Measurements from ENCODE around the gene RASGRF1. TPM values are rescaled to one million over a fixed set of nuclear protein-coding genes. Genes with fewer than 3 reads are reported as not detected.

Gene RASGRF1
- total RNA-seq, 1 experiment from 2014 or later = 0.70 TPM

- Mint-ChIP-seq H3K4me3 (ENCODE audit: unreplicated experiment) (no peak overlapping the region), H3K4me1 (ENCODE audit: insufficient read depth, unreplicated experiment) (no peaks in the 10 kb centered on the region), H3K27ac (ENCODE audit: low read depth, unreplicated experiment) (no peak overlapping the region), H3K36me3 (ENCODE audit: insufficient read depth, unreplicated experiment) (no peaks in the 10 kb centered on the region), H3K27me3 (ENCODE audit: insufficient read depth, unreplicated experiment) (no peaks in the 10 kb centered on the region), H3K9me3 (ENCODE audit: unreplicated experiment) (no peaks in the 10 kb centered on the region)
- no TSS peak for BruUV-seq (replicated peaks)
- CTCF ChIA-PET = no interaction called here
- DNase-seq (ENCODE audit: unreplicated experiment) = no peak
- TF ChIP-seq CTCF (IDR thresholded peaks at IDR 0.05; ENCODE audit: unreplicated experiment) = no peak
- POLR2A ChIA-PET = interaction anchor here (1.3 kb wide), 1 partner anchor 27 kb away, joined by 7 read pairs; no protein-coding TSS in a partner anchor
- intact Hi-C loops (cut with micrococcal nuclease) = no loop called here
Observed at GRCh38 chr15:78959360-78959759, 131.2 kb downstream of the RASGRF1 start.

GRCh38 chr15:78957416-78958093, 133.0 kb downstream of the RASGRF1 start:
- Mint-ChIP-seq H3K27ac (ENCODE audit: low read depth, unreplicated experiment) (no peak overlapping the region), H3K36me3 (ENCODE audit: insufficient read depth, unreplicated experiment) (no peaks in the 10 kb centered on the region), H3K4me1 (ENCODE audit: insufficient read depth, unreplicated experiment) (peaks cover under 1% of the 10 kb centered on the region), H3K27me3 (ENCODE audit: insufficient read depth, unreplicated experiment) (no peaks in the 10 kb centered on the region), H3K9me3 (ENCODE audit: unreplicated experiment) (no peaks in the 10 kb centered on the region), H3K4me3 (ENCODE audit: unreplicated experiment) (no peak overlapping the region)
- BruUV-seq (replicated peaks) = no TSS peak
- DNase-seq (ENCODE audit: unreplicated experiment) = no peak
- CTCF ChIA-PET = interaction anchor here (1.2 kb wide), 1 partner anchor 23 kb away, joined by 5 read pairs; no protein-coding TSS in a partner anchor
- no peak for TF ChIP-seq CTCF (IDR thresholded peaks at IDR 0.05; ENCODE audit: unreplicated experiment)
- POLR2A ChIA-PET = interaction anchor here (1.0 kb wide), 1 partner anchor 22 kb away, joined by 3 read pairs; no protein-coding TSS in a partner anchor
- intact Hi-C loops (cut with micrococcal nuclease) = no loop called here

GRCh38 chr15:78956937-78957336, 133.6 kb downstream of the RASGRF1 start:
- ChIA-PET POLR2A (interaction anchor here (1.0 kb wide), 1 partner anchor 23 kb away, joined by 3 read pairs; no protein-coding TSS in a partner anchor), CTCF (interaction anchor here (0.6 to 1.2 kb wide), 3 partner anchors 23 to 206 kb away, joined by 3 to 5 read pairs (median 4); no protein-coding TSS in a partner anchor)
- intact Hi-C loops (cut with micrococcal nuclease) = no loop called here
- DNase-seq (ENCODE audit: unreplicated experiment) = no peak
- Mint-ChIP-seq H3K27me3 (ENCODE audit: insufficient read depth, unreplicated experiment) (no peaks in the 10 kb centered on the region), H3K27ac (ENCODE audit: low read depth, unreplicated experiment) (no peak overlapping the region), H3K9me3 (ENCODE audit: unreplicated experiment) (no peaks in the 10 kb centered on the region), H3K4me3 (ENCODE audit: unreplicated experiment) (no peak overlapping the region), H3K36me3 (ENCODE audit: insufficient read depth, unreplicated experiment) (no peaks in the 10 kb centered on the region), H3K4me1 (ENCODE audit: insufficient read depth, unreplicated experiment) (peaks cover 7% of the 10 kb centered on the region)
- TF ChIP-seq CTCF (IDR thresholded peaks at IDR 0.05; ENCODE audit: unreplicated experiment) = no peak
- BruUV-seq (replicated peaks) = no TSS peak

GRCh38 chr15:78955355-78955754, 135.2 kb downstream of the RASGRF1 start:
- DNase-seq (ENCODE audit: unreplicated experiment) = no peak
- no peaks in the 10 kb centered on the region for H3K9me3 Mint-ChIP-seq (ENCODE audit: unreplicated experiment)
- ChIA-PET CTCF (interaction anchor here (0.6 kb wide), 2 partner anchors 43 to 78 kb away, joined by 3 to 6 read pairs; no protein-coding TSS in a partner anchor), POLR2A (no interaction called here)
- no peak overlapping the region for H3K4me3 Mint-ChIP-seq (ENCODE audit: unreplicated experiment)
- H3K27me3 Mint-ChIP-seq (ENCODE audit: insufficient read depth, unreplicated experiment) = no peaks in the 10 kb centered on the region
- intact Hi-C loops (cut with micrococcal nuclease) = no loop called here
- TF ChIP-seq CTCF (IDR thresholded peaks at IDR 0.05; ENCODE audit: unreplicated experiment) = no peak
- peaks cover 17% of the 10 kb centered on the region for H3K4me1 Mint-ChIP-seq (ENCODE audit: insufficient read depth, unreplicated experiment)
- H3K36me3 Mint-ChIP-seq (ENCODE audit: insufficient read depth, unreplicated experiment) = no peaks in the 10 kb centered on the region
- H3K27ac Mint-ChIP-seq (ENCODE audit: low read depth, unreplicated experiment) = no peak overlapping the region
- BruUV-seq (replicated peaks) = no TSS peak
